ENCODE results near the gene BEST1.
"Not testable (repeated sequence)": the region's sequence is repeated elsewhere in the genome, so short reads cannot be mapped to it uniquely, and the experiment has no call there.

The BEST1 gene

GRCh38 chr11:61978703-61979661, 28.8 kb downstream of the BEST1 start:
- peak in 1 of 2 experiments; percentile 8 for DNase-seq

GRCh38 chr11:61980783-61981541, 30.8 kb downstream of the BEST1 start:
- no peak for DNase-seq

- DNase-seq: no peak
Measured at GRCh38 chr11:61983419-61983818, 33.3 kb downstream of the BEST1 start.

GRCh38 chr11:61985869-61986268, 35.7 kb downstream of the BEST1 start:
- DNase-seq: no peak

GRCh38 chr11:61994981-61995380, 44.8 kb downstream of the BEST1 start:
- no peak for DNase-seq

- DNase-seq: no peak
Measured at GRCh38 chr11:61996933-61997332, 46.8 kb downstream of the BEST1 start.

GRCh38 chr11:61999141-61999975, 49.2 kb downstream of the BEST1 start:
- DNase-seq: no peak

GRCh38 chr11:62000539-62001446, 50.6 kb downstream of the BEST1 start:
- no peak for DNase-seq

- no peak for DNase-seq
Measured at GRCh38 chr11:62001450-62002191, 51.5 kb downstream of the BEST1 start.

- DNase-seq: not testable (repeated sequence)
Measured at GRCh38 chr11:62002283-62002682, 52.1 kb downstream of the BEST1 start.

- DNase-seq: no peak
Measured at GRCh38 chr11:62004473-62004872, 54.3 kb downstream of the BEST1 start.

- DNase-seq: no peak
Measured at GRCh38 chr11:62008193-62008592, 58.0 kb downstream of the BEST1 start.

GRCh38 chr11:62010935-62011528, 60.9 kb downstream of the BEST1 start:
- DNase-seq: no peak

GRCh38 chr11:62011881-62012280, 61.7 kb downstream of the BEST1 start:
- no peak for DNase-seq

- no peak for DNase-seq
Measured at GRCh38 chr11:62012451-62012831, 62.3 kb downstream of the BEST1 start.

GRCh38 chr11:62012832-62013461, 62.8 kb downstream of the BEST1 start:
- DNase-seq: peak in 1 of 2 experiments; percentile 54

Data from NCI-H446 (cell line).